Kidney (tissue), 14 donors: Measurements from ENCODE around the gene MRFAP1. TPM values are rescaled to one million over a fixed set of nuclear protein-coding genes. Genes with fewer than 3 reads are reported as not detected.

Experiments
- DNase-seq, 5 donors: peaks; one replicate each; pipeline ENCODE4 v3.0.0-alpha.2; 2013 to 2020
- FAIRE-seq: peaks from 2 replicates; lab custom pipeline; 2012; peaks lifted over from hg19 to GRCh38; lab: Jason Lieb, UNC
- H3K27ac ChIP-seq, 2 donors: one replicate each; pipeline ENCODE4 v1.7.0; 2013; ENCODE audit warnings: low read depth in 2 of 2, low read length in 2 of 2, inconsistent platforms in 1 of 2
- H3K27me3 ChIP-seq: one replicate; pipeline ENCODE4 v1.7.1; 2013; ENCODE audit warnings: low read length, inconsistent platforms; ENCODE audit not compliant: control insufficient read depth, insufficient read depth
- H3K36me3 ChIP-seq, 3 donors: one replicate each; pipeline versions ENCODE4 v1.7.0 to v1.7.1; 2013; ENCODE audit warnings: low read length in 3 of 3, control low read depth in 1 of 3, inconsistent platforms in 1 of 3; ENCODE audit not compliant: insufficient read depth in 3 of 3, control insufficient read depth in 2 of 3
- H3K4me1 ChIP-seq, 3 donors: one replicate each; pipeline versions ENCODE4 v1.7.0 to v1.7.1; 2013; ENCODE audit warnings: low read length in 3 of 3, inconsistent platforms in 1 of 3, low read depth in 1 of 3; ENCODE audit not compliant: control insufficient read depth in 2 of 3, insufficient read depth in 2 of 3
- H3K4me3 ChIP-seq, 3 donors: one replicate each; pipeline versions ENCODE4 v1.7.0 to v1.8.1; 2013; ENCODE audit warnings: low read length in 3 of 3, control low read depth in 1 of 3, inconsistent platforms in 1 of 3
- H3K9ac ChIP-seq, 3 donors: one replicate each; pipeline versions ENCODE4 v1.7.0 to v1.7.1; 2013; ENCODE audit warnings: low read length in 3 of 3, control low read depth in 1 of 3, inconsistent platforms in 1 of 3
- H3K9me3 ChIP-seq, 3 donors: one replicate each; pipeline versions ENCODE4 v1.7.0 to v1.7.1; 2013; ENCODE audit warnings: low read length in 3 of 3, control low read depth in 1 of 3, inconsistent platforms in 1 of 3; ENCODE audit not compliant: control insufficient read depth in 2 of 3, insufficient read depth in 1 of 3
- CTCF ChIP-seq: IDR thresholded peaks from 3 replicates; pipeline ENCODE4 v1.5.1; 2012; ENCODE audit warnings: mild to moderate bottlenecking, moderate library complexity, borderline replicate concordance; ENCODE audit not compliant: insufficient read depth; ENCODE audit errors: extremely low read depth
- intact Hi-C: fragments of 100-400 bp; cut with DNase I; formaldehyde crosslinking; loops from one replicate; pipeline ENCODE4 v1.11.1; 2022
- polyA plus RNA-seq: library from polyadenylated mRNA; stranded (reverse); fragments of 350-450 nt; fragmentation: Illumina TruSeq; extraction: RNeasy Lipid Tissue Mini Kit (QIAGEN cat#74804); gene quantifications from one replicate; pipeline ENCODE4 v1.2.3, GENCODE V29; 2014; ENCODE audit warnings: low read depth, low replicate concordance; ENCODE audit not compliant: insufficient read depth
- total RNA-seq: library from RNA; stranded (reverse); fragmentation: NEBNext Ultra II Directional; extraction: Animal tissue kit (Norgen Biotek cat#: 25700); gene quantifications from one replicate; pipeline ENCODE4 v1.2.1, GENCODE V29; 2021
- donor health status: control.
- donor health status: control.
- donor health status: control.
- donor health status: control.
- donor health status: control.
- donor health status: DM: yes; HTN: yes; CAD: no.
- donor health status: Normal renal cell carcinoma (clear cell type).

MRFAP1 gene
- total and polyA plus RNA-seq, 2 donors from 2014 or later: 264 to 406 TPM

DNA sequence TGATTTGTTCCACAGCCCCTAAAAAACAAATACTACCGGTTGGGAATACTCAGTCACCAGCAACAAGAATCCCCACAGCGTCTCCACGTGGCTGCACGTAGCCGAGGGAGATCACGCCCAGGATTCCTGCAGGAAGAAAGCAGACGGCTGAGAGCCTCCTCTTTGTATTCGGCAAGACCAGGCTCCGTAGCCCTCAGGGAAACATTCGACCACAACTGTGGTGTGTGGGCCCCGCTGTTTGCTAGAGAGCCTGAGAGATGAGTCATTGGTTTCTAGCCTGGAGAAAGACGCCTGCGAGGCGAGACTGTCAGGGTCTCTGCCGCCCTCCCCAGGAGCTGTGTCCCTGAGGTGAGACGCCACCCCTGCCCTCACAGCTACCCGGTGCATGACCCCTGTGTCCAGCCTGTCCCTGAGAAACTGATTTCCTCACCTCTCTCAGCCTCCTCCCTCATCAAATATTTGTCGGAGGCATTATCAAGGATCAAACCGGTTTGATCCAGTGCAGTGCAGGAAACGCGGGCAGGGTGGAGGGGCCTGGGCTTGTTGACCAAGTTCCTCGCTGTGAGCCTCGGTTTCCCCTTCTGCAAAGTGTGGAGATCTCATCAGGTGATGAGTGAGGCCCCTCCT, 48.5 kb downstream of the MRFAP1 start:
- H3K9ac ChIP-seq: no peak overlapping the region
- no peak overlapping the region for H3K4me3 ChIP-seq
- peak in 2 of 5 donors; percentile 33 to 78 for DNase-seq
- H3K27me3 ChIP-seq: no peaks in the 10 kb centered on the region
- no peak for TF ChIP-seq CTCF
- no peak for FAIRE-seq
- no peaks in the 10 kb centered on the region for H3K4me1 ChIP-seq
- intact Hi-C loops: no loop called here
- no peak overlapping the region for H3K27ac ChIP-seq
- H3K9me3 ChIP-seq: no peaks in the 10 kb centered on the region
- H3K36me3 ChIP-seq: no peaks in the 10 kb centered on the region

- Histone ChIP-seq H3K4me3 (no peak overlapping the region), H3K4me1 (no peaks in the 10 kb centered on the region), H3K9me3 (no peaks in the 10 kb centered on the region), H3K36me3 (no peaks in the 10 kb centered on the region), H3K27me3 (no peaks in the 10 kb centered on the region), H3K9ac (no peak overlapping the region), H3K27ac (no peak overlapping the region)
- peak in 1 of 5 donors; percentile 64 for DNase-seq
- intact Hi-C loops: no loop called here
- FAIRE-seq: no peak
- no peak for TF ChIP-seq CTCF
These were observed 49.0 kb downstream of the MRFAP1 start for GRCh38 chr4:6689506-6689960.

Other genes starting within 250 kb of the MRFAP1 start
- gene PPP2R2C, start 168.1 kb upstream of the MRFAP1 start, total RNA-seq: 0.82 TPM
- 0.39 TPM for gene PPP2R2C, start 168.1 kb upstream of the MRFAP1 start, polyA plus RNA-seq
- 34.3 TPM for gene MAN2B2, start 65.5 kb upstream of the MRFAP1 start, total RNA-seq
- gene MAN2B2, start 65.5 kb upstream of the MRFAP1 start, polyA plus RNA-seq: 19.9 TPM
- gene S100P, start 53.2 kb downstream of the MRFAP1 start, total RNA-seq: not detected
- gene S100P, start 53.2 kb downstream of the MRFAP1 start, polyA plus RNA-seq: not detected
- gene MRFAP1L1, start 69.2 kb downstream of the MRFAP1 start, total RNA-seq: 57.1 TPM
- gene MRFAP1L1, start 69.2 kb downstream of the MRFAP1 start, polyA plus RNA-seq: 69.1 TPM
- gene BLOC1S4, start 75.5 kb downstream of the MRFAP1 start, total RNA-seq: 14.2 TPM
- gene BLOC1S4, start 75.5 kb downstream of the MRFAP1 start, polyA plus RNA-seq: 12.3 TPM
- 39.9 TPM for gene KIAA0232, start 142.0 kb downstream of the MRFAP1 start, total RNA-seq
- 14.0 TPM for gene KIAA0232, start 142.0 kb downstream of the MRFAP1 start, polyA plus RNA-seq